HFF-Myc (cell line): ENCODE measurements around the gene CAPZB.
"Not testable (repeated sequence)": the region's sequence is repeated elsewhere in the genome, so short reads cannot be mapped to it uniquely, and the experiment has no call there.

Source experiments
- DNase-seq: peaks from one replicate; pipeline ENCODE4 v3.0.0-alpha.2; 2011; ENCODE audit warnings: low read depth; ENCODE audit errors: extremely low read depth
- H3K4me3 ChIP-seq: replicated peaks from 2 replicates; pipeline ENCODE4 v1.5.1; 2011; ENCODE audit warnings: low read depth, mild to moderate bottlenecking, control low read depth, low read length
- TF ChIP-seq, protein P1 (sequence below): IDR thresholded peaks from 2 replicates; pipeline ENCODE4 v1.5.1; 2012; ENCODE audit warnings: mild to moderate bottlenecking, low read depth, low read length, control low read depth; ENCODE audit errors: missing control alignments

The CAPZB gene

GRCh38 chr1:19305880-19306279, 179.5 kb downstream of the CAPZB start:
- no peak for DNase-seq
- TF ChIP-seq, protein P1, sequence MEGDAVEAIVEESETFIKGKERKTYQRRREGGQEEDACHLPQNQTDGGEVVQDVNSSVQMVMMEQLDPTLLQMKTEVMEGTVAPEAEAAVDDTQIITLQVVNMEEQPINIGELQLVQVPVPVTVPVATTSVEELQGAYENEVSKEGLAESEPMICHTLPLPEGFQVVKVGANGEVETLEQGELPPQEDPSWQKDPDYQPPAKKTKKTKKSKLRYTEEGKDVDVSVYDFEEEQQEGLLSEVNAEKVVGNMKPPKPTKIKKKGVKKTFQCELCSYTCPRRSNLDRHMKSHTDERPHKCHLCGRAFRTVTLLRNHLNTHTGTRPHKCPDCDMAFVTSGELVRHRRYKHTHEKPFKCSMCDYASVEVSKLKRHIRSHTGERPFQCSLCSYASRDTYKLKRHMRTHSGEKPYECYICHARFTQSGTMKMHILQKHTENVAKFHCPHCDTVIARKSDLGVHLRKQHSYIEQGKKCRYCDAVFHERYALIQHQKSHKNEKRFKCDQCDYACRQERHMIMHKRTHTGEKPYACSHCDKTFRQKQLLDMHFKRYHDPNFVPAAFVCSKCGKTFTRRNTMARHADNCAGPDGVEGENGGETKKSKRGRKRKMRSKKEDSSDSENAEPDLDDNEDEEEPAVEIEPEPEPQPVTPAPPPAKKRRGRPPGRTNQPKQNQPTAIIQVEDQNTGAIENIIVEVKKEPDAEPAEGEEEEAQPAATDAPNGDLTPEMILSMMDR, result no peak
- no peak overlapping the region for H3K4me3 ChIP-seq

- H3K4me3 ChIP-seq, DNase-seq: not testable (repeated sequence)
Observed at GRCh38 chr1:19304081-19304480, 181.3 kb downstream of the CAPZB start.

GRCh38 chr1:19300211-19300610, 185.1 kb downstream of the CAPZB start:
- TF ChIP-seq, protein P1, result no peak
- no peak overlapping the region for H3K4me3 ChIP-seq
- no peak for DNase-seq

DNA sequence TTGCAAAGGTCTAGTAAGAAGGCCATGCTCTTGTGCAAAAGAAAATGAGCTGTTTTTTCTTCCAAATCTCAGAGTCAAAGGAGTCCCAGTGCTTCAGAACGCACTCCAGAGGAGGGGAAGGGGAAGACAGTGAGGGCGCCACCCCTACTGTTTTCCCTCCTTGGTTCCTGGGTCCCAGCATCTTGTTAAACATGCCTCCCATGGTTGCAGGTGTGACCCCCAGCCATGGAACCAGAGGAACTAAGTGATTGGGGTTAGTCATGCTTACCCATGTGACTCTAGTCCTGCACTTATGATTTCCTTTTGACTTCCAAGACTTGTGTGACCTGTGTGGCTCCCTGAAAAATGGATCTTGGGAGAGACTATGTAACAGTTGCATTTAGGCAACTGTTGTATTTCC, 190.7 kb downstream of the CAPZB start:
- no peak for DNase-seq
- TF ChIP-seq, protein P1, result no peak
- no peak overlapping the region for H3K4me3 ChIP-seq

GRCh38 chr1:19289244-19289643, 196.1 kb downstream of the CAPZB start:
- TF ChIP-seq, protein P1, result no peak
- H3K4me3 ChIP-seq, result peak overlapping the region; percentile 36
- no peak for DNase-seq
